HepG2 (cell line): ENCODE measurements around the gene VDR. TPM values are rescaled to one million over a fixed set of nuclear protein-coding genes. Genes with fewer than 3 reads are reported as not detected.

Experiments used
- ATAC-seq: fragments of 200-7000 bp; cut with Tn5 transposase; 3 replicates; pipeline ENCODE4 v1.9.1; 2020; ENCODE audit warnings: mild to moderate bottlenecking, moderate library complexity
- BruUV-seq: library from RNA; stranded (reverse); fragments of 400-500 nt; replicated peaks from 2 replicates; lab custom pipeline; 2021; lab: Mats Ljungman, UMichigan
- CTCF ChIA-PET: fragments of 300-600 bp; formaldehyde crosslinking; extraction: SDS; loops from one replicate; lab custom pipeline; 2021; ENCODE audit warnings: low total read pairs, inconsistent platforms, low intra/inter-chr PET ratio; lab: Yijun Ruan, JAX
- POLR2A ChIA-PET: fragments of 350-600 bp; sonication (Branson Sonifier 250); formaldehyde crosslinking; loops from one replicate; lab custom pipeline; 2020; ENCODE audit warnings: antibody characterized with exemption, inconsistent platforms; lab: Yijun Ruan, JAX
- DNase-seq: peaks from one replicate; pipeline ENCODE4 v3.0.0-alpha.2; 2015; ENCODE audit warnings: low spot score
- FAIRE-seq: peaks from 3 replicates; lab custom pipeline; 2011; peaks lifted over from hg19 to GRCh38; lab: Jason Lieb, UNC
- H2AFZ ChIP-seq: one replicate; pipeline ENCODE4 v1.6.1; 2011; ENCODE audit warnings: low read length, inconsistent platforms
- H3K27ac ChIP-seq: fragments of 300-600 bp; 3 replicates; pipeline ENCODE4 v1.8.0; 2011; ENCODE audit warnings: mixed run types, mild to moderate bottlenecking, mixed read lengths, low read length, inconsistent platforms; ENCODE audit not compliant: insufficient read depth; ENCODE audit errors: extremely low read length
- H3K27me3 ChIP-seq, 2 experiments: fragments of 200-600 bp in 1 of 2; 2 replicates in 1 of 2; 3 replicates in 1 of 2; pipeline versions ENCODE4 v1.6.0 to v1.8.0; 2011; ENCODE audit warnings: low read length in 2 of 2, mild to moderate bottlenecking in 2 of 2, moderate library complexity in 2 of 2, inconsistent platforms in 1 of 2; ENCODE audit not compliant: insufficient read depth in 2 of 2, control insufficient read depth in 1 of 2
- H3K36me3 ChIP-seq, 2 experiments: fragments of 200-600 bp in 1 of 2; replicated peaks in 1 of 2; 2 replicates in 1 of 2; 3 replicates in 1 of 2; pipeline versions ENCODE4 v1.5.1 to v1.8.0; 2011; ENCODE audit warnings: low read length in 2 of 2, inconsistent platforms in 1 of 2; ENCODE audit not compliant: insufficient read depth in 2 of 2, control insufficient read depth in 1 of 2
- H3K4me1 ChIP-seq: 2 replicates; pipeline ENCODE4 v1.5.1; 2012; ENCODE audit warnings: low read length, inconsistent platforms; ENCODE audit not compliant: insufficient read depth
- H3K4me2 ChIP-seq: 2 replicates; pipeline ENCODE4 v1.6.0; 2011; ENCODE audit warnings: low read depth, low read length, inconsistent platforms
- H3K4me3 ChIP-seq, 3 experiments: fragments of 200-600 bp in 1 of 3; sonication (generic), shearing (Covaris generic) in 1 of 3; replicated peaks in 1 of 3; 2 replicates each; pipeline ENCODE4 v1.5.1; 2011 to 2016; ENCODE audit warnings: low read length in 3 of 3, inconsistent platforms in 2 of 3, low read depth in 2 of 3, mild to moderate bottlenecking in 2 of 3, control low read depth in 1 of 3, mixed read lengths in 1 of 3; ENCODE audit not compliant: insufficient read depth in 1 of 3
- H3K79me2 ChIP-seq: one replicate; pipeline ENCODE4 v1.6.1; 2011; ENCODE audit warnings: low read length, inconsistent platforms; ENCODE audit not compliant: insufficient read depth
- H3K9ac ChIP-seq: 2 replicates; pipeline ENCODE4 v1.6.0; 2011; ENCODE audit warnings: mild to moderate bottlenecking, low read depth, low read length, inconsistent platforms; ENCODE audit not compliant: insufficient read depth
- H3K9me3 ChIP-seq: 2 replicates; pipeline ENCODE4 v1.5.1; 2012; ENCODE audit warnings: mild to moderate bottlenecking, low read length
- H4K20me1 ChIP-seq: 2 replicates; pipeline ENCODE4 v1.6.0; 2011; ENCODE audit warnings: inconsistent platforms, mild to moderate bottlenecking, low read length, moderate library complexity; ENCODE audit not compliant: insufficient read depth
- ARNT2 ChIP-seq: sonication (generic); formaldehyde crosslinking; IDR thresholded peaks from 2 replicates; pipeline ENCODE4 v1.8.0; 2022; ENCODE audit warnings: mild to moderate bottlenecking, low read depth, missing genetic modification reagents, moderate library complexity
- CAMTA2 ChIP-seq: sonication (generic); formaldehyde crosslinking; IDR thresholded peaks from 2 replicates; pipeline ENCODE4 v1.4.0; 2020; ENCODE audit warnings: mild to moderate bottlenecking, missing genetic modification reagents, borderline replicate concordance
- DMAP1 ChIP-seq: IDR thresholded peaks from 2 replicates; pipeline ENCODE4 v1.6.1; 2016
- ELF1 ChIP-seq: sonication (generic); formaldehyde crosslinking; IDR thresholded peaks from 2 replicates; pipeline ENCODE4 v1.4.0; 2020; ENCODE audit warnings: missing genetic modification reagents
- HNRNPL ChIP-seq: fragments of 200-400 bp; formaldehyde crosslinking; IDR thresholded peaks from 2 replicates; pipeline ENCODE4 v1.6.1; 2017; ENCODE audit warnings: mild to moderate bottlenecking, low read depth, low read length
- HOXA3 ChIP-seq: sonication (generic); formaldehyde crosslinking; IDR thresholded peaks from 2 replicates; pipeline ENCODE4 v1.5.0; 2020; ENCODE audit warnings: missing genetic modification reagents
- MZF1 ChIP-seq: sonication (generic); formaldehyde crosslinking; IDR thresholded peaks from 2 replicates; pipeline ENCODE4 v1.8.1; 2023; ENCODE audit warnings: mild to moderate bottlenecking, missing genetic modification reagents, borderline replicate concordance
- NR2C2 ChIP-seq: sonication (generic); formaldehyde crosslinking; IDR thresholded peaks from 2 replicates; pipeline ENCODE4 v1.4.0; 2020; ENCODE audit warnings: missing genetic modification reagents, mild to moderate bottlenecking, moderate library complexity, borderline replicate concordance
- NR2F1 ChIP-seq, 2 experiments: fragments of 450-650 bp in 1 of 2; formaldehyde crosslinking in 1 of 2; IDR thresholded peaks; 2 replicates each; pipeline versions ENCODE4 v1.5.0 to v1.6.1; 2016 to 2020; ENCODE audit warnings: mild to moderate bottlenecking in 1 of 2, missing compliant biosample characterization in 1 of 2, missing genetic modification reagents in 1 of 2, moderate library complexity in 1 of 2
- ZBTB10 ChIP-seq: sonication (generic); formaldehyde crosslinking; IDR thresholded peaks from 2 replicates; pipeline ENCODE4 v1.4.0; 2020; ENCODE audit warnings: missing genetic modification reagents, borderline replicate concordance
- ZBTB20 ChIP-seq: sonication (generic); formaldehyde crosslinking; IDR thresholded peaks from 2 replicates; pipeline ENCODE4 v1.8.1; 2023; ENCODE audit warnings: missing genetic modification reagents, low read depth, mild to moderate bottlenecking, borderline replicate concordance
- ZFP90 ChIP-seq: sonication (generic); formaldehyde crosslinking; IDR thresholded peaks from 2 replicates; pipeline ENCODE4 v1.8.0; 2022; ENCODE audit warnings: missing genetic modification reagents, mild to moderate bottlenecking, inconsistent platforms, borderline replicate concordance
- ZNF235 ChIP-seq: sonication (generic); formaldehyde crosslinking; IDR thresholded peaks from 2 replicates; pipeline ENCODE4 v1.8.1; 2023; ENCODE audit warnings: mild to moderate bottlenecking, missing genetic modification reagents, borderline replicate concordance
- ZNF292 ChIP-seq: sonication (generic); formaldehyde crosslinking; IDR thresholded peaks from 2 replicates; pipeline ENCODE4 v1.8.1; 2022; ENCODE audit warnings: mild to moderate bottlenecking, low read depth, missing genetic modification reagents, borderline replicate concordance
- ZNF44 ChIP-seq: sonication (generic); formaldehyde crosslinking; IDR thresholded peaks from 2 replicates; pipeline ENCODE4 v1.5.1; 2020; ENCODE audit warnings: mild to moderate bottlenecking, missing genetic modification reagents
- ZNF639 ChIP-seq: conservative IDR thresholded peaks from 2 replicates; pipeline ENCODE4 v1.6.1; 2018; ENCODE audit warnings: missing genetic modification reagents
- ZNF703 ChIP-seq: sonication (generic); formaldehyde crosslinking; IDR thresholded peaks from 2 replicates; pipeline ENCODE4 v1.5.1; 2020; ENCODE audit warnings: missing genetic modification reagents, mild to moderate bottlenecking, moderate library complexity, borderline replicate concordance
- WGBS: methylation state at CpG from one replicate; pipeline ENCODE4 v1.1.6; 2017; ENCODE audit warnings: low lambda C conversion rate; 5-methylcytosine and 5-hydroxymethylcytosine counted together
- in situ Hi-C: cut with HindIII; loops from 2 replicates; pipeline ENCODE4 v1.10.0; 2017; ENCODE audit warnings: low pct_unique_long_range_greater_than_20kb; ENCODE audit not compliant: extremely low pct_ligation_motif_present
- intact Hi-C: fragments of 100-400 bp; cut with micrococcal nuclease; formaldehyde crosslinking; loops from one replicate; pipeline ENCODE4 v1.10.0; 2022; ENCODE audit not compliant: unreplicated experiment
- polyA plus RNA-seq, 8 experiments: library from polyadenylated mRNA; depleted of rRNA in 3 of 8; stranded (reverse) in 7 of 8; unstranded in 1 of 8; fragments of >200 nt; fragmentation: Illumina TruSeq in 4 of 8; extraction: Trizol in 4 of 8; gene quantifications; 2 replicates each; pipeline versions ENCODE4 v1.2.1 to v1.2.3, GENCODE V29; 2011 to 2016; ENCODE audit warnings: low read depth in 4 of 8, missing spikeins in 1 of 8, mixed read lengths in 1 of 8; ENCODE audit not compliant: insufficient read depth in 1 of 8
- total RNA-seq, 5 experiments: library from RNA; depleted of rRNA; stranded (reverse); fragments of >200 nt; fragmentation: Illumina TruSeq; extraction: Trizol; gene quantifications; 2 replicates each; pipeline ENCODE4 v1.2.3, GENCODE V29; 2016; ENCODE audit warnings: low read depth in 1 of 5

VDR gene
- total and polyA plus RNA-seq, 2 of the 13 experiments (the other 11 are each of a cell fraction or from before 2014, with no cell fraction given): 0.08 to 0.33 TPM

DNA sequence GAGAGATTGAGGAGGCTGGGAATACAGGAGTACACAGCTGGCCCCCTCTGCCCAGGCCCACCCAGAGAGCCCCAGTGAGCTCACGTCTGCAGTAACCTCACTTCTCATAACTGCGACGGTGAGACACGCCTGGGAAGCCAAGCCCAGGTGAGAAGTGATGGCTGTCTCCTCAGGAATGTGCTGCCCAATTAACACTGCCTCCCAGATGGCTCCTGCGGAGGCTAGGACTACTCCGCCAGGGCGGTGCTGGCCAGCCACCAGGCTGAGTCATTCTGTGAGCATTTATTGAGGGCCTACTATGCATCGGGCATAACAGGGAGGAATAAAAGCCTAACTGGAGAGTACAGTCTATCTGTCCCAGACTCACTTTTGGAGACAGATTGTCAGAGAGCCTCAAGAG, 49.3 kb upstream of the VDR start (continued):
- TF ChIP-seq ZBTB10 (CRISPR knock-in tag) (no peak), ELF1 (CRISPR knock-in tag) (no peak), MZF1 (CRISPR knock-in tag) (no peak), NR2F1 (CRISPR knock-in tag; IDR thresholded peaks at IDR 0.05) (no peak), HOXA3 (CRISPR knock-in tag) (no peak), ZNF44 (CRISPR knock-in tag) (no peak), ARNT2 (CRISPR knock-in tag) (no peak), HNRNPL (no peak)

DNA sequence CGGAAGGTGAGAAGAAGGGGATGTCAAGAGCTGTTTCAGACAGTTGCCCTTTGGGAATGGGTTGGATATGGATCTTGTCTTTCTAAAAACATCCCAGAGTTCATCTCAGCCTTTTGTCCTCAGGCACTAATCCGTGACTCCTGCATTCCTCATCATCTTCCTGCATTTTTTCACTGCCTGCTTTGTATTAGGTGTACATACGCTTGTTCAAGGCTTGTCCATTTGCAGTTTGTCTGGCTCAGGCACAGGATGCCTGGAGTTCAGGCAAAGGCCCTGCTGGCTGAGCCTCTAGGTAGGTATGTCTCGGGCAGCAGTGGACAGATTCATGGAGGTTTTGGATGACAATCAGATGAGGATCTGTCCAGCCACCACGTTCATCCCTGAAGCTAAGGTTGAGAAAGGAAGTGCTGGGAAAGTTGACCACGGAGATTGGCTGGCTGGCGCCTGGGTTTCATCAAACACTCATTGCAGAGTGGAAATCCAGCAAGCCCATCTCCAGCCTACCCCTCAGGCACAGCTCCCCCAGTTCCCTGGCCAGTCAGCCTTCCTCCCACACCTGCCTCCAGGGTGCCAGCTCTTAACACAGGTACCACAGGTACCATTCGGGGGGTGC, 46.2 kb upstream of the VDR start:
- CTCF ChIA-PET: interaction anchor here (3.8 kb wide), 1 partner anchor 50 kb away, joined by 30 read pairs; no protein-coding TSS in a partner anchor
- TF ChIP-seq NR2C2 (CRISPR knock-in tag): no peak
- no peak for TF ChIP-seq ZFP90 (CRISPR knock-in tag)
- no peak for TF ChIP-seq DMAP1 (CRISPR knock-in tag)
- TF ChIP-seq ZNF292 (CRISPR knock-in tag): no peak
- no peak for TF ChIP-seq CAMTA2 (CRISPR knock-in tag)
- no peak for TF ChIP-seq ZNF639 (CRISPR knock-in tag)
- TF ChIP-seq ZBTB20 (CRISPR knock-in tag): no peak
- no peak for TF ChIP-seq ZNF235 (CRISPR knock-in tag)
- no peak for TF ChIP-seq ZNF703 (CRISPR knock-in tag)

More for the DNA sequence above, 46.2 kb upstream of the VDR start:
- DNase-seq: no peak
- Histone ChIP-seq H4K20me1 (no peaks in the 10 kb centered on the region), H2AFZ (no peak overlapping the region), H3K36me3 (no peaks in the 10 kb centered on the region), H3K4me3 (no peak overlapping the region), H3K9ac (no peak overlapping the region), H3K4me2 (no peak overlapping the region), H3K79me2 (no peaks in the 10 kb centered on the region), H3K9me3 (no peaks in the 10 kb centered on the region), H3K27ac (no peak overlapping the region), H3K27me3 (peaks cover 3 to 29% of the 10 kb centered on the region in 2 experiments), H3K4me1 (peaks cover 60% of the 10 kb centered on the region)
- WGBS: 33% methylated on average over 8 of the region's 8 CpGs
- no TSS peak for BruUV-seq
- no peak for FAIRE-seq
- POLR2A ChIA-PET: no interaction called here
- in situ Hi-C loops (loop anchor here (5.0 kb wide), 1 partner anchor 49 kb away; the partner anchor contains the start of gene VDR), intact Hi-C loops (no loop called here)
- no peak for ATAC-seq
